Keratinocyte (primary cell): Measurements from ENCODE around the gene PXDN.

Experiments used
- CTCF ChIP-seq, 3 experiments: IDR thresholded peaks in 1 of 3; conservative IDR thresholded peaks in 1 of 3; optimal IDR thresholded peaks in 1 of 3; 2 replicates in 2 of 3; 3 replicates in 1 of 3; pipeline versions ENCODE3 to v1.5.1; 2011; ENCODE audit warnings: low read length in 3 of 3, mild to moderate bottlenecking in 3 of 3, moderate library complexity in 2 of 3, control low read depth in 1 of 3, inconsistent platforms in 1 of 3; ENCODE audit not compliant: insufficient read depth in 2 of 3; ENCODE audit errors: extremely low read depth in 1 of 3
- EZH2 ChIP-seq: IDR thresholded peaks from one replicate; pipeline ENCODE4 v1.6.1; 2012; ENCODE audit warnings: inconsistent platforms, mild to moderate bottlenecking, low read length, moderate library complexity

GRCh38 chr2:1594373-1595171, 149.7 kb downstream of the PXDN start:
- TF ChIP-seq CTCF (optimal IDR thresholded peaks at IDR 0.05 in 1 of 3, IDR thresholded peaks at IDR 0.05 in 1 of 3, conservative IDR thresholded peaks at IDR 0.05 in 1 of 3; ENCODE audit: extremely low read depth in 1 of 3, insufficient read depth in 2 of 3, low read length in 3 of 3) (no peak), EZH2 (no peak)
